Measurements from ENCODE around the gene SCUBE2. TPM values are rescaled to one million over a fixed set of nuclear protein-coding genes. Genes with fewer than 3 reads are reported as not detected.
A peak's percentile ranks its signal among the peaks of the same experiment; 100 is the strongest.

SCUBE2 gene
- total RNA-seq, 1 donor from 2014 or later: 5.0 TPM

DNA sequence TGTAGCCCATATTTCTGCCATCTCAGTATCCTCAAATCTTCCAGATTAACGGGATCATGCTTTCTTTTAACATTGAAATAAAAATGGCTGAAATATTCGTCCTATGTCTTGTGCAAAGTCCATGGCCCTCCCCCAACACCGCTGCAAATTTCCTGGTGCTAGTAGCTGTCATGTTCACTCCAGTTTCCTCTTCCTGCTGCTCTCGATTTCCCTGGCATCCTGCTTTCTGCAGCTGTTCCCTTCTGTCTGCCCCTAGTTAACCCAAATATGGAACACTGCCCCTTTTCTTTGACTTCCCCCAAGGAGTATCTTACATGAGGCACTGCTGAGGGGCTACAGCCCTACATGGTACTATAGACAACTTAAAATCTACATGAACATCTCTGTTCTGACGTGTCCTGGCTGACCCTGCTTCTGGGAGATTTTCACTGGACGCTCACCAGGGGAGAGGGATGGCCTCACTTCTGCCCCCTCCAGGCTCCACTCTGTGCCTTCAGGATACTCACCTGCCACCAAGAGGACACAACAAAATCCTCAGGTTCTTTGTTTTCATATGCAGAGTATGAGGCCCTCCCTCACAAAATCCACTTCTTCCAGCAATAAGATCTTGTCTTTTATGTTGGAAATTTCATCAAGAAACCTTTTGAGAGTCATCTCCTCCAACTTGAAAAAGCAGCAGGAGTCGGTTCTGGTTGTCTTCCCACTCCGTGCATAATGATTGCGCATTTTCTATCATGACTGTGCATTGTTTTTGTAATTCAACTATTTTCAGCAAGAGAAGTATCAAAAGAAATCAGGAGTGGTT lies 29.5 kb upstream of the SCUBE2 start:
- H3K9me3 Mint-ChIP-seq (ENCODE audit: low read depth): peaks cover 8% of the 10 kb centered on the region
- peaks cover 8% of the 10 kb centered on the region for H3K36me3 Mint-ChIP-seq (ENCODE audit: low read depth)
- no peak for DNase-seq (ENCODE audit: low spot score)
- no peak overlapping the region for H3K27ac Mint-ChIP-seq (ENCODE audit: unreplicated experiment)
- TF ChIP-seq, protein P1, sequence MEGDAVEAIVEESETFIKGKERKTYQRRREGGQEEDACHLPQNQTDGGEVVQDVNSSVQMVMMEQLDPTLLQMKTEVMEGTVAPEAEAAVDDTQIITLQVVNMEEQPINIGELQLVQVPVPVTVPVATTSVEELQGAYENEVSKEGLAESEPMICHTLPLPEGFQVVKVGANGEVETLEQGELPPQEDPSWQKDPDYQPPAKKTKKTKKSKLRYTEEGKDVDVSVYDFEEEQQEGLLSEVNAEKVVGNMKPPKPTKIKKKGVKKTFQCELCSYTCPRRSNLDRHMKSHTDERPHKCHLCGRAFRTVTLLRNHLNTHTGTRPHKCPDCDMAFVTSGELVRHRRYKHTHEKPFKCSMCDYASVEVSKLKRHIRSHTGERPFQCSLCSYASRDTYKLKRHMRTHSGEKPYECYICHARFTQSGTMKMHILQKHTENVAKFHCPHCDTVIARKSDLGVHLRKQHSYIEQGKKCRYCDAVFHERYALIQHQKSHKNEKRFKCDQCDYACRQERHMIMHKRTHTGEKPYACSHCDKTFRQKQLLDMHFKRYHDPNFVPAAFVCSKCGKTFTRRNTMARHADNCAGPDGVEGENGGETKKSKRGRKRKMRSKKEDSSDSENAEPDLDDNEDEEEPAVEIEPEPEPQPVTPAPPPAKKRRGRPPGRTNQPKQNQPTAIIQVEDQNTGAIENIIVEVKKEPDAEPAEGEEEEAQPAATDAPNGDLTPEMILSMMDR (IDR thresholded peaks at IDR 0.05): peak; percentile 32
- H3K4me3 Mint-ChIP-seq (ENCODE audit: unreplicated experiment): no peak overlapping the region
- H3K4me1 Mint-ChIP-seq (ENCODE audit: low read depth): no peaks in the 10 kb centered on the region
- no peaks in the 10 kb centered on the region for H3K27me3 Mint-ChIP-seq (ENCODE audit: low read depth)

GRCh38 chr11:9118277-9118676 lies 26.9 kb upstream of the SCUBE2 start:
- Mint-ChIP-seq H3K9me3 (ENCODE audit: low read depth) (peaks cover 10% of the 10 kb centered on the region), H3K4me3 (ENCODE audit: unreplicated experiment) (no peak overlapping the region), H3K36me3 (ENCODE audit: low read depth) (peaks cover 21% of the 10 kb centered on the region), H3K4me1 (ENCODE audit: low read depth) (no peaks in the 10 kb centered on the region), H3K27me3 (ENCODE audit: low read depth) (no peaks in the 10 kb centered on the region), H3K27ac (ENCODE audit: unreplicated experiment) (no peak overlapping the region)
- TF ChIP-seq, protein P1 (IDR thresholded peaks at IDR 0.05): no peak
- DNase-seq (ENCODE audit: low spot score): no peak

- Mint-ChIP-seq H3K4me3 (ENCODE audit: unreplicated experiment) (no peak overlapping the region), H3K27ac (ENCODE audit: unreplicated experiment) (no peak overlapping the region), H3K9me3 (ENCODE audit: low read depth) (peaks cover 24% of the 10 kb centered on the region), H3K36me3 (ENCODE audit: low read depth) (peaks cover 27% of the 10 kb centered on the region), H3K27me3 (ENCODE audit: low read depth) (no peaks in the 10 kb centered on the region), H3K4me1 (ENCODE audit: low read depth) (no peaks in the 10 kb centered on the region)
- TF ChIP-seq, protein P1 (IDR thresholded peaks at IDR 0.05): no peak
- no peak for DNase-seq (ENCODE audit: low spot score)
Measured at GRCh38 chr11:9112075-9112474, 20.7 kb upstream of the SCUBE2 start.

GRCh38 chr11:9109858-9110731 lies 18.7 kb upstream of the SCUBE2 start:
- H3K4me1 Mint-ChIP-seq (ENCODE audit: low read depth): no peaks in the 10 kb centered on the region

GRCh38 chr11:9104580-9104979 lies 13.2 kb upstream of the SCUBE2 start:
- TF ChIP-seq, protein P1 (IDR thresholded peaks at IDR 0.05): no peak
- Mint-ChIP-seq H3K9me3 (ENCODE audit: low read depth) (no peaks in the 10 kb centered on the region), H3K36me3 (ENCODE audit: low read depth) (peaks cover 8% of the 10 kb centered on the region), H3K27ac (ENCODE audit: unreplicated experiment) (no peak overlapping the region), H3K27me3 (ENCODE audit: low read depth) (no peaks in the 10 kb centered on the region), H3K4me1 (ENCODE audit: low read depth) (no peaks in the 10 kb centered on the region), H3K4me3 (ENCODE audit: unreplicated experiment) (no peak overlapping the region)
- no peak for DNase-seq (ENCODE audit: low spot score)

More at GRCh38 chr11:9109858-9110731, 18.7 kb upstream of the SCUBE2 start:
- H3K9me3 Mint-ChIP-seq (ENCODE audit: low read depth): peaks cover 24% of the 10 kb centered on the region
- TF ChIP-seq, protein P1 (IDR thresholded peaks at IDR 0.05): no peak
- no peak overlapping the region for H3K27ac Mint-ChIP-seq (ENCODE audit: unreplicated experiment)
- no peak overlapping the region for H3K4me3 Mint-ChIP-seq (ENCODE audit: unreplicated experiment)
- no peaks in the 10 kb centered on the region for H3K27me3 Mint-ChIP-seq (ENCODE audit: low read depth)
- DNase-seq (ENCODE audit: low spot score): no peak
- H3K36me3 Mint-ChIP-seq (ENCODE audit: low read depth): peaks cover 19% of the 10 kb centered on the region
